ENCODE measurements around the gene SF3B2.

- TF ChIP-seq CTCF (IDR thresholded peaks at IDR 0.05) (no peak), POLR2A (IDR thresholded peaks at IDR 0.05) (no peak), EP300 (IDR thresholded peaks at IDR 0.05) (no peak)
These were observed 31.0 kb downstream of the SF3B2 start for GRCh38 chr11:66082946-66083698.

Data from tibial nerve (tissue), 4 donors.